Right atrium auricular region (tissue), 2 donors: ENCODE results near the gene NF2. TPM values are rescaled to one million over a fixed set of nuclear protein-coding genes. Genes with fewer than 3 reads are reported as not detected.

Experiments
- DNase-seq: peaks from one replicate; pipeline ENCODE4 v3.0.0-alpha.2; 2019; ENCODE audit warnings: low spot score
- H3K27ac ChIP-seq, 2 donors: fragments of 200-600 bp; sonication (generic); 1 replicate in 1 of 2; 2 replicates in 1 of 2; pipeline ENCODE4 v1.5.1; 2016 to 2019
- H3K27me3 ChIP-seq, 2 donors: fragments of 200-600 bp; sonication (generic); one replicate each; pipeline versions ENCODE4 v1.5.1 to v1.6.0; 2017 to 2019
- H3K36me3 ChIP-seq: fragments of 200-600 bp; sonication (generic); one replicate; pipeline ENCODE4 v1.5.1; 2016
- H3K4me1 ChIP-seq, 2 donors: fragments of 200-600 bp; sonication (generic); one replicate each; pipeline versions ENCODE4 v1.5.1 to v1.6.0; 2017 to 2019
- H3K4me3 ChIP-seq, 2 donors: fragments of 200-600 bp; sonication (generic); 1 replicate in 1 of 2; 2 replicates in 1 of 2; pipeline ENCODE4 v1.5.1; 2017 to 2019; ENCODE audit warnings: mild to moderate bottlenecking in 1 of 2, moderate library complexity in 1 of 2
- H3K9me3 ChIP-seq, 2 donors: fragments of 200-600 bp; sonication (generic); one replicate each; pipeline ENCODE4 v1.5.1; 2019
- CTCF ChIP-seq, 2 donors: fragments of 200-600 bp; sonication (generic); IDR thresholded peaks; one replicate each; pipeline ENCODE4 v1.5.1; 2019; ENCODE audit warnings: antibody characterized with exemption in 2 of 2
- total RNA-seq, 2 donors: library from RNA; depleted of rRNA; stranded (reverse); fragments of >200 nt; gene quantifications; one replicate each; pipeline ENCODE4 v1.1.0, GENCODE V29; 2016

The NF2 gene
- total RNA-seq, 2 donors from 2014 or later = 45.8 to 52.5 TPM

GRCh38 chr22:29617922-29618629 is 14.6 kb downstream of the NF2 start:
- Histone ChIP-seq H3K4me3 (no peak overlapping the region), H3K27me3 (no peaks in the 10 kb centered on the region), H3K4me1 (peaks cover 0 to 35% of the 10 kb centered on the region in 2 donors), H3K9me3 (no peaks in the 10 kb centered on the region), H3K36me3 (no peaks in the 10 kb centered on the region), H3K27ac (no peak overlapping the region)
- no peak for DNase-seq
- TF ChIP-seq CTCF (IDR thresholded peaks at IDR 0.05) = no peak

- TF ChIP-seq CTCF (IDR thresholded peaks at IDR 0.05) = no peak
- Histone ChIP-seq H3K27me3 (no peaks in the 10 kb centered on the region), H3K4me1 (peaks cover 0 to 62% of the 10 kb centered on the region in 2 donors), H3K9me3 (no peaks in the 10 kb centered on the region), H3K27ac (peak overlapping the region; percentile 1 to 57), H3K4me3 (no peak overlapping the region), H3K36me3 (no peaks in the 10 kb centered on the region)
- no peak for DNase-seq
These were observed 18.5 kb downstream of the NF2 start for GRCh38 chr22:29621761-29622526.

- Histone ChIP-seq H3K36me3 (no peaks in the 10 kb centered on the region), H3K9me3 (no peaks in the 10 kb centered on the region), H3K4me3 (no peak overlapping the region), H3K27me3 (no peaks in the 10 kb centered on the region), H3K4me1 (peaks cover 0 to 57% of the 10 kb centered on the region in 2 donors), H3K27ac (no peak overlapping the region)
- TF ChIP-seq CTCF (IDR thresholded peaks at IDR 0.05) = no peak
- no peak for DNase-seq
These were observed 19.6 kb downstream of the NF2 start for GRCh38 chr22:29623059-29623458.

GRCh38 chr22:29623553-29624169 is 20.2 kb downstream of the NF2 start:
- Histone ChIP-seq H3K27me3 (no peaks in the 10 kb centered on the region), H3K4me1 (peaks cover 0 to 51% of the 10 kb centered on the region in 2 donors), H3K9me3 (no peaks in the 10 kb centered on the region), H3K4me3 (no peak overlapping the region), H3K36me3 (no peaks in the 10 kb centered on the region), H3K27ac (peak overlapping the region in 1 of 2 donors; percentile 0)
- TF ChIP-seq CTCF (IDR thresholded peaks at IDR 0.05) = no peak
- no peak for DNase-seq

GRCh38 chr22:29625090-29625825 is 21.8 kb downstream of the NF2 start:
- no peak overlapping the region for H3K27ac ChIP-seq
- no peaks in the 10 kb centered on the region for H3K36me3 ChIP-seq
- peaks cover 0 to 48% of the 10 kb centered on the region in 2 donors for H3K4me1 ChIP-seq
- no peak overlapping the region for H3K4me3 ChIP-seq
- no peaks in the 10 kb centered on the region for H3K9me3 ChIP-seq
- peak; percentile 64 for DNase-seq
- TF ChIP-seq CTCF (IDR thresholded peaks at IDR 0.05) = peak; percentile 67 to 88
- H3K27me3 ChIP-seq = no peaks in the 10 kb centered on the region
